ENCODE data around the gene NGEF.
"Not testable (repeated sequence)": the region's sequence is repeated elsewhere in the genome, so short reads cannot be mapped to it uniquely, and the experiment has no call there.

NGEF gene

DNA sequence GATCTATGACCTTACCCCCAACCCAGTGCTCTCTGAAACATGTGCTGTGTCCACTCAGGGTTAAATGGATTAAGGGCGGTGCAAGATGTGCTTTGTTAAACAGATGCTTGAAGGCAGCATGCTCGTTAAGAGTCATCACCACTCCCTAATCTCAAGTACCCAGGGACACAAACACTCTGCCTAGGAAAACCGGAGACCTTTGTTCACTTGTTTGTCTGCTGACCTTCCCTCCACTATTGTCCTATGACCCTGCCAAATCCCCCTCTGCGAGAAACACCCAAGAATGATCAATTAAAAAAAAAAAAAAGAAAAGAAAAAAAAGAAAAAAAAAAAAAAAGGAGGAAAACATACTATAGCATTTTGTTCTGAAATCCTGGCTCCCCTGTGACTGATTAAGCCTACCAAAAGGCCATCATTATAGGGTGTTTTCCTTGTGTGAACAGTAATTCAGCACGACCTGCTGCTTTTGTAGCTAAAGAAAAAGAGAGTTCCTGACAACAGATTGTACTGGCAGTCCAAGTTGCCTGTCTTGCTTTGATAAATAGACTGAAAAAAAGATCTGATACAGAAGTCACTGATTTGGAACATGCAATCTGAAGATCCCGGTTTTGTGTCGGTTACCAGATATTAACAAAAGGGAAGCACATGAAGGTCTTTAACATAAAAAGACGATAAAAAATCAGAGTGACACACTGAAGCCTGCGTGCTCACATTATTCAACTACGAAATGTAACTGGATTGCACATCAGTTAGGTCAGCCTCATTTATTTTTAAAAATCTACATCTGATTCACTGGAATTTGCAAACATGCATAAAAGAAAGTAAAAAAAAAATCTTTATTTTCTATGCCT lies 106.0 kb downstream of the NGEF start:
- H3K27ac ChIP-seq; DNase-seq (ENCODE audit: low read depth, low spot score): not testable (repeated sequence)

DNA sequence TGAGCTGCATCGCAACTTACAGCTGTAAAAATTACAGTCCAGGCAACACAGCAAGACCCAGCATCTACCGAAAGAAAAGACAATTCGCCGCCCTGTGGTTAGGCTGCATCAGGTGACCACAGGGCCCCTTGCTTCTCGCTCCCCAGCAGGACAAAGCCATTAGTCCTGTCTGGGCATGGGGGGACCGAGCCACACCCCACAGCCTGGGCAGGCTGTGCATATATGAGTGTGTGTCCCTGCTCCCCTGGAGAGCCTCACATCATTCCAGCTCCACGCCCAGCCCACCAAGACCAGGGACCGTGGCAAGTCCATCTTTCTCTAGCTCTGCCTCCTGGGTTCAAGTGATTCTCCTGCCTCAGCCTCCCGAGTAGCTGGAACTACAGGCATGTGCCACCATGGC lies 109.1 kb downstream of the NGEF start:
- no peak for DNase-seq (ENCODE audit: low read depth, low spot score)
- H3K27ac ChIP-seq = no peak overlapping the region

- DNase-seq (ENCODE audit: low read depth, low spot score) = peak; percentile 46
- H3K27ac ChIP-seq = peak overlapping the region; percentile 44
These were observed 111.1 kb downstream of the NGEF start for GRCh38 chr2:232901736-232902578.

GRCh38 chr2:232900811-232901735 lies 112.0 kb downstream of the NGEF start:
- DNase-seq (ENCODE audit: low read depth, low spot score) = no peak
- peak overlapping the region; percentile 44 for H3K27ac ChIP-seq

DNA sequence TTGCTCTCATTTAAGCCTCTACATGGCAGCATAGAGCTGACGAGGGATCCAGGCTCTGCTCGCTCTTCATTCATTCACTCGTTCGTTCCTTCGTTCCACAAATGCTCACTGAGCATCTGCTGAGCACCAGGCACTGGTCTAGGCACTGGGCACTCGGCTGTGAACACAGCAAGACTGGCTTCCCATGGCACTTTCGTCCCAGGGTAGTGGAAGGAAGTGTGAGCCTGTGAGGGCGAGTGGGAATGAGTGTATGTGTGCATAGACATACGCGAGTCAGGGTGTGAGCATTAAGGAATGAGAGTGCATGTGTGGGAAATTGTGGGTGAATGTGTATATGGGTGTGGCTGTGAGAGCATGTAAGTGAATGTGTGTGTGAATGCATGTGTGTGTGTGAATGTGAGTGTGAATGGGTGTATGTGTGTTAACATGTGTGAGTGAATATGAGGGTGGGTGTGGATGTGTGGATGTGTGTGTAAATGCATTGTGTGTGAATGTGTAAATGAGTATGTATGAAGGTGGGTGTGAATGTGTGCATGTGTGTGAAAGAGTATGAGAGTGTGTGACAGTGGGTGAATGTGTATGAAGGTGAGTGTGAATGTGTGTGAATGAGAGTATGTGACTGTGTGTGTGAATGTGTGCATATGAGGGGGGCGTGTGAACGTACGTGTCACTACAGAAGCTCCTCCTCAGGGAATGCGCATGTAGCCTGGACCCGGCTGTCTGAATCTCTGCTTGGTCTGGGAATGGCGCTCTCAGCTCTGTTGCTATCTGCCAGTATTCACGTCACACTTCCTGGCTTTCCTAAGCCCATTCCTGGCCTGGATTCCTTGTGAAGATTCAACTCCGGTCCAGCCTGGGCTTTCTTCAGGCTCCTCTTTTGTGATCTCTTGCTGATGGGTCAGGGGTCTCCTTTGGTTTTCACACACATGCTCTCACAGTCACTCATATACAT lies 114.2 kb downstream of the NGEF start:
- DNase-seq (ENCODE audit: low read depth, low spot score) = no peak
- H3K27ac ChIP-seq = no peak overlapping the region

GRCh38 chr2:232897598-232898408 lies 115.3 kb downstream of the NGEF start:
- H3K27ac ChIP-seq = no peak overlapping the region
- no peak for DNase-seq (ENCODE audit: low read depth, low spot score)

GRCh38 chr2:232896720-232897597 lies 116.1 kb downstream of the NGEF start:
- H3K27ac ChIP-seq = no peak overlapping the region
- no peak for DNase-seq (ENCODE audit: low read depth, low spot score)

GRCh38 chr2:232896111-232896510 lies 116.9 kb downstream of the NGEF start:
- DNase-seq (ENCODE audit: low read depth, low spot score) = no peak
- H3K27ac ChIP-seq = no peak overlapping the region

GRCh38 chr2:232894746-232895145 lies 118.3 kb downstream of the NGEF start:
- H3K27ac ChIP-seq = no peak overlapping the region
- DNase-seq (ENCODE audit: low read depth, low spot score) = no peak

- no peak overlapping the region for H3K27ac ChIP-seq
- no peak for DNase-seq (ENCODE audit: low read depth, low spot score)
These were observed 118.8 kb downstream of the NGEF start for GRCh38 chr2:232894251-232894650.

GRCh38 chr2:232893834-232894233 lies 119.2 kb downstream of the NGEF start:
- no peak for DNase-seq (ENCODE audit: low read depth, low spot score)
- H3K27ac ChIP-seq = no peak overlapping the region

- H3K27ac ChIP-seq = no peak overlapping the region
- DNase-seq (ENCODE audit: low read depth, low spot score) = no peak
These were observed 120.2 kb downstream of the NGEF start for GRCh38 chr2:232892843-232893242.

DNA sequence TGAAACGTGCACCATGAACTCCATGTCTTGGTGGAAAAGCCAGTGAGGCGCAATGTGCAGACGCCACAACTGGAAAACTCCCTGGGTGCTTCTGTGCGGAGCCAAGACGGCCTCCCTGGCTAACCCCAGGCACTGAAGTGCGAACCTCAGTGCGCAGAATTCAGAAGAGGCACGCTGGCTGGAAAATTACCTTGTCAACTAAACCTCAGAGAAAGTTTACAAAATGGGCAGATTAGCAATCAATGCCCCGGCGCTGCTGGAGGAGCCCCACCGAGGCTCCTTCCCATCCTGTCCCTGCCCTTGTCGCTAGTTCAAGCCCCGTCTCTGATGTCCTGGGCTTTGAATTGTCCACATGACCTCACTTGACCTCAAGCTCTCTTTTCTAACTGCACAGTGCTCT lies 120.8 kb downstream of the NGEF start:
- no peak overlapping the region for H3K27ac ChIP-seq
- no peak for DNase-seq (ENCODE audit: low read depth, low spot score)

DNA sequence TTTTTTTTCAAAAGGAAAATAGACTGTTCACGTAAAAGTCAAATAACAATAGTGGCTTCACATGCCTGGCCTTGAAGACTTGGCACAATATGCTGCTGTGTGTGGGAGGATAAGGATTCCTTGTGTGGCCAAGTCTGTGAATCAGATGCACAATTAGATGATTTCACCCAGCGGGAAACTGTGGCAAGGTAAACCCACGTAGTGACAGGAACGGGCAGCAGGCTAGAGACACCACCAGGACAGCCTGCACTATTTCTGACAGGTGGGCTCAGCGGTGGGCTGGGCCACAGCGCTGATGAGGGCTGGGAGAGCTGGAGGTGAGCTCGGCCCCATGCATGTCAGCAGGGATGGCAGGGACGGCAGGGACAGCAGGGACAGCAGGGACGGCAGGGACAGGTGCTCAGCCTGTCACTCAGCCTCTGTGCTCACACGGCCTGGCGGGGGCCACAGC lies 121.4 kb downstream of the NGEF start:
- peak; percentile 53 for DNase-seq (ENCODE audit: low read depth, low spot score)
- peak overlapping the region; percentile 33 for H3K27ac ChIP-seq

DNA sequence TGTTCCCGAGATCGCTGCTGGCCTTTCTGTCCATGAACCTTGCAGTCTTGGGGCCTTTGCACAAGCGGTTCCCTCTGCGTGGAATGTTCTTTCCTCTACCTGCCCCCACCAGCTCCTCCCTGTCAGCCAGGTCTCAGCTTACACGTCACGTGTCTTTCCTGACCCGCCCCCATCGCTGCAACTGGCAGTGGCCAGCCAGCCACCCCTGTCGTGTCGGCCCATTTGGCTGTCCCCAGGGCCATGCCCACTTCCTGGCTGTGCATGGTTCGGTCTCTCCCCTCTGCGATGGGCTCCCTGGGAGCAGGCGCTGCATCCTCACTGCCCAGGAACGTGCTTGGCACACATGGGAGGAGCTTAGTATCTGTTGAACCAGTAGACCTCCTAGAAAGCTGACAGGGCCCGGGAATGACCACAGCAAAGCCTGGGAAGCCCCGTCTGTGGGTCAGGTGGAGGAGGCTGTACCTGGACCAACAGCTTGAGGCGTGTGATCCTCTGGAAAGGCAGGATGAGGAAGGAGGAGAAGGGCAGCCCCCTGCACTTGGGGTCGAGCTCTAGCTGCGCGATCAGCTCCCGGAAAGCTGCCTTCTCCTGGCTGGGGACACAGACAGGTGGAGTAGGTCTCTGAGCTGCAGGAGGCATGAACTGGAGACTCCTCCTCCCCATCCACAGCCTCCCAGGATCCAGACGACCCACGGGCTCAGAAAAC lies 122.0 kb downstream of the NGEF start:
- DNase-seq (ENCODE audit: low read depth, low spot score) = peak; percentile 16
- peak overlapping the region; percentile 33 for H3K27ac ChIP-seq

- no peak for DNase-seq (ENCODE audit: low read depth, low spot score)
- no peak overlapping the region for H3K27ac ChIP-seq
These were observed 122.5 kb downstream of the NGEF start for GRCh38 chr2:232890536-232890895.

DNA sequence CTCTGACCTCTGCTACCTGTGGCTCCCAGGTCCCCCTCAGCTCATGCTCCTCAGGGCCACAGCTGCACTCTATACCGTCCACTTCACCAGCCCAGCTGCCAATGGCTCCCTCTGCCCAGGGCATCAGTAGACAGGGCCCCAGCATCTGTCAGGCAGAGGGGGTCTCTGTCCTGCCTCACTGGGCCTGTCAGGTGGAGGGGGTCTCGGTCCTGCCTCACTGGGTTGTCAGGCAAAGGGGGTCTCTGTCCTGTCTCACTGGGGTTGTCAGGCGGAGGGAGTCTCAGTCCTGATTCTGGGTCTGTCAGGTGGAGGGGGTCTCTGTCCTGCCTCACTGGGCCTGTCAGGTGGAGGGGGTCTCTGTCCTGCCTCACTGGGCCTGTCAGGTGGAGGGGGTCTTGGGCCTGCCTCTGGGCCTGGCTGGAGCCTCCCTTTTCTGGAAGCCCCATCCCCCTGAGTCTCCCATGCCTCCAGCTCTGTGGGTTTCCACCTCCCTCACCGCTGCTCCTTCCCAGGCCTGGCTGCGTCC lies 123.1 kb downstream of the NGEF start:
- DNase-seq (ENCODE audit: low read depth, low spot score) = no peak
- H3K27ac ChIP-seq = no peak overlapping the region
